Middle frontal gyrus (tissue), 1 donor: ENCODE measurements around the gene RIMBP2.
"Not testable (repeated sequence)": the region's sequence is repeated elsewhere in the genome, so short reads cannot be mapped to it uniquely, and the experiment has no call there.

Experiments
- DNase-seq: peaks from one replicate; pipeline ENCODE4 v3.0.0-alpha.2; 2015; ENCODE audit warnings: low spot score; ENCODE audit errors: extremely low spot score

RIMBP2 gene

DNA sequence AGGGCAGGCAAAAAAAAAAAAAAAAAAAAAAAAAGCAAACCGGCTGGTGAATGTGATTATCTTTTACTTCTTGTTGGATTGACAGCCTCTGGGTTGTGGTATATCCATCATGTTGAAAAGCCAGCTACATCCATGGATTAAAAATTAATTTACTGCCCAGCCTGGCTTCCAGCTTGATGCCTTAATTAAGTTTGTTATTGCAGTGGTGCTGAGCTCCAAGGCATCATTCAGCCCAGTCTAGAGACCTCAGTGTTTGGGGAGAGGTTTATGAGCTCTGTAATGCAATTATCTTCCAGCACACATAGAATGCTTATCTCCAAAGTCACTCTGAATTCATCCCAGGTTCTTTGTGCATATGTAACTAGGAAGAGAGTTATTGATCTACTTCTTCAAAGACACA, 114.8 kb downstream of the RIMBP2 start:
- no peak for DNase-seq

DNA sequence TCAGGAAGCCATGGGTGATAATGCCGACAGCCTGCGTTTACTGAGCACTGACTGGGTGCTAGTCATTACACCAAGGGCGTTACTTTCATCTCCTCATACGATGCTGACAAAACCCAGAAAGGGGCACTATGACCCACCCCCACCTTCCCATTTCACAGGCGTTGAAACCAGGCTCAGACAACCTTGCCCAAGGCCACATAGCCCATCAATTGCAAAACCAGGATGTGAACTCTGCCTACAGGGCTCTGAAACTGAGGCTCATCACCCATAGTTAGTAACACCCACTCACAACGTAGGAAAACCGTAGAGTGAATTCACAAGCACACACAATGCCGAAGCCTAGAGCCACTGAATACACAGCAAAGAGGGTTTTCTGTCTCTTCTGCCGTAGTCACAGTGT, 119.9 kb downstream of the RIMBP2 start:
- DNase-seq: no peak

- no peak for DNase-seq
These were observed 120.5 kb downstream of the RIMBP2 start for GRCh38 chr12:130595566-130595965.

DNA sequence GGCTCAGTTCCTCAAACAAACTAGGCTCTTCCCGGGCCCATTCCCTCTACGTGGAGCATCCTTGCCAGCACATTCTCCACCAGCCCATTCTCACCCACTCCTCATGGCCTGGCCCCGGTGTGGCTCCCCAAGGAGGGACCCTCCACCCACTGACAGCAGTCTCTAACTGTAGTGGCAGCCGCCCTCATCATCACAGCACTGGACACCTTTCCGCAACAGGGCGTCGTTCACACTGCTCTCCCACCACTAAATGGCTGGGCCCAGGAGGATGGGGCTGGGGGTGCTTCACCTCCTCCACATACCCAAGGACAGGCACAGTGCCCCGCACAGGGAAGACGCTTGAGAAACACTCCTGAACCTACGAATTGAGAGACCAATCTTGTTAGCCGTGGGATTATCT, 123.0 kb downstream of the RIMBP2 start:
- no peak for DNase-seq

- DNase-seq: no peak
These were observed 123.5 kb downstream of the RIMBP2 start for GRCh38 chr12:130592641-130593040.

GRCh38 chr12:130591736-130592135, 124.4 kb downstream of the RIMBP2 start:
- DNase-seq: no peak

DNA sequence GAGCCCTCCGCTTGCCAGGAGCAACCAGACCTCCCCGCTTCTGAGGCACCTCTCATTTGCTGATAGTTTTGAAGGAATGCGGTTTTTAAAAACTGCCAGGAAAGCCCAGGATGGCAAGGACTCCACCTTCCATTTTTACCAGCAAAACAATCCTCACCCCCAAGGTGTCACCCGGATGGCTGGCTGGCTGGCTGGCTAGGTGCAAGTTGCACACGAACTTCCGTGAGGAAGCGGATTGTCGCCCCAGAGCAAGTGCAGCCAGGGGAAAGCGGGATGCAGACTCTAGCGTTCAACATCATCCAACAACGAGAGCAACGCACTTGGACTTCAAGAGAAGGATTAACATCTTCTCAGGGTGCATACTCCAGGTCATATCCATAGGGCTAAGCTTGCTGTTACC, 125.4 kb downstream of the RIMBP2 start:
- DNase-seq: no peak

DNA sequence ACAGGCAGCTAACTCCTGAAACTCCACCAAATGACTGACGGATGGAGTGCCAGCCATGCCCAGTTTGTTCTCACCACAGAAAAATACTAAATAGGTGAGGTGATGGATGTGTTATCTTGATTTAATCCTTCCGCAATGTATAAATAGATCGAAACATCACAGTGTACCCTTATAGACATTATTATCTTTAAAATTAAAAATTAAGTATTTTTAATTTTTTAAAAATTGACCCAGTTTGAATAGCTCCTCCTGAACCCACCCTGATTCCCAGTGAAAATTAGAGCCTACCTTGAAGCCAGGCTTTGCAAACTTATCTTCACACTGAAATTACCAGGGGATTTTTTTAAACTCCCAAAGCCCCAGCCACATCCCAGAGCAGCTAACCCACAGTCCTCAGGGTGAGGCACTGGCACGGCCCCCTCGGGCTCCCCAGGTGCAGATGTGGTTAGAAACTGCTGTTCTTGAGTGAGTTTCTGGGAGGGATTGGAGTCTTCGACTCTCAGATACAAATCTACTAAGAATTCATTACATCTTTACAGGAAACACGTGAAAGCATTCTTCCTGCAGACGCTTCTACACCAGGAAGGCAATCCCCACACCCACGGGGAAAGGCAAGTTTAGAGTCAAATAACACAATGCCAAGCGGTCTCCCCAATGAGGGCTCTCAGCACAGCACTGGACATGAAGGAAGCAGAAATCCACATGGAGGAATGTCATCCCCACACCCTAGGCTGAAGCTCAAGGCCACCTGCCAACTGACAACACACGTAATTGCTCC, 126.4 kb downstream of the RIMBP2 start:
- no peak for DNase-seq

GRCh38 chr12:130588696-130589539, 127.2 kb downstream of the RIMBP2 start:
- DNase-seq: no peak

DNA sequence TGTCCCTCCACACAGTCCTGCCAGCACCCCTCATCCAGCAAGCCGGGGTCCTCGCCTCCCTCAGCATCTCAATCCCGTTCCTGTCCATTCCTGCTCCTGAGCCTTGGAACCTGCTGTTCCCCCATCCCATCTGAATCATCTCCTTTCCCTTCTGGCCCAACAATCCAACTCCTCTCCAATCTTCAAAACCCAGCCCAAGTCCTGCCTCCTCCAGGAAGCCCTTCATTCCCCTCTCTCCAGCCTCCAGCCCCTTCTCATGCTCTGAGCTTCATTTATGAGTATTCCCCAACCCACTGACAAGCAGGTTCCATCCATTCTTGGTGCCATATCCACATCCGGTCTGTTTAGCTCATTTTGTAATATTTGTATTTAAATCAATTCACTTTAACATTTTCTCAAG, 128.1 kb downstream of the RIMBP2 start:
- no peak for DNase-seq

- DNase-seq: not testable (repeated sequence)
These were observed 131.6 kb downstream of the RIMBP2 start for GRCh38 chr12:130584475-130584874.

DNA sequence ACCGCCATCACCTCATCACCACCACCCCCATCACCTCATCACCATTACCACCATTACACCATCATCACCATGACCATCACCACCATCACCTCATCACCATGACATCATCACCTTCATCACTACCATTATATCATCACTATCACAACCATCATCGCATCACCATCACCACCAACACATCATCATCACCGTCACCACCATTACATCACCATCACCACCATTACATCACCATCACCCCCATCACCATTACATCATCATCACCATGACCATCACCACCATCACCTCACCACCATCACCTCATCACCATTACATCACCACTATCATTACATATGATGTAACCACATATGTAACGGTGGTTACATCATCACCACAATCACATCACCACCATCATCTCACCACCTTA, 132.3 kb downstream of the RIMBP2 start:
- no peak for DNase-seq

GRCh38 chr12:130583317-130583716, 132.8 kb downstream of the RIMBP2 start:
- DNase-seq: no peak

GRCh38 chr12:130582286-130582685, 133.8 kb downstream of the RIMBP2 start:
- no peak for DNase-seq

GRCh38 chr12:130581782-130582181, 134.3 kb downstream of the RIMBP2 start:
- DNase-seq: no peak

GRCh38 chr12:130579231-130579630, 136.9 kb downstream of the RIMBP2 start:
- DNase-seq: no peak

DNA sequence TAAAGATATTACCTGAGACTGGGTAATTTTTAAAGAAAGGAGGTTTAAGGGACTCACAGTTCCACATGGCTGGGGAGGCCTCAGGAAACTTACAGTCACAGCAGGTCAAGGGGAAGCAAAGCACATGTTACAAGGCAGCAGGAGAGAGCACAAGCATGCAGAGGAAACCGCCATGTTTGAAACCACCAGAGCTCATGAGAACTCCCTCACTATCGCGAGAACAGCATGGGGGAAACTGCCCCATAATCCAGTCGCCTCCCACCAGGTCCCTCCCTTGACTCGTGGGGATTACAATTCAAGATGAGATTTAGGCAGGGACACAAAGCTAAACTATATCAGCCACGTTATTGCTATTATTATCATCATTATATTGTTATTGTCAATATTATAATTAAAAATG, 138.7 kb downstream of the RIMBP2 start:
- DNase-seq: no peak

GRCh38 chr12:130576371-130576816, 139.7 kb downstream of the RIMBP2 start:
- no peak for DNase-seq

- no peak for DNase-seq
These were observed 141.7 kb downstream of the RIMBP2 start for GRCh38 chr12:130574402-130574801.

DNA sequence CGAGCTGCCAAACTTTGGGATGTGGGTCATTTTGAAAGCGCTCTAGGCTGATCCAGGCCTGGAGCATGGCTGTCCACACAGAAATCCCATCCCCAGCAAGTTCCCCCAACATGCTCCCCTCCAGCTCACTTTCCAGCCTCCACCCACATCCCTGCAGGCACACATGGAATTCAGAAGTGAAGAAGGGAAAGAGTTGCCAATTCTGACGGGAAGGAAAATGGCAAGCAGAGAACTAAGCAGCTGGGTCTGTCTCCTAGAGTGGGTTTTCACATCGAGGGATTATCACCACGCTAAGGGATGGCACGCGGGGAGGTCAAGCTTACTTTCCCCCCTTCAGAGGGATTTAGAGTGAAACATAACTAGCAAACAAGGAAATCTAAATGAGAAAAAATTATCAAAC, 142.3 kb downstream of the RIMBP2 start:
- no peak for DNase-seq

DNA sequence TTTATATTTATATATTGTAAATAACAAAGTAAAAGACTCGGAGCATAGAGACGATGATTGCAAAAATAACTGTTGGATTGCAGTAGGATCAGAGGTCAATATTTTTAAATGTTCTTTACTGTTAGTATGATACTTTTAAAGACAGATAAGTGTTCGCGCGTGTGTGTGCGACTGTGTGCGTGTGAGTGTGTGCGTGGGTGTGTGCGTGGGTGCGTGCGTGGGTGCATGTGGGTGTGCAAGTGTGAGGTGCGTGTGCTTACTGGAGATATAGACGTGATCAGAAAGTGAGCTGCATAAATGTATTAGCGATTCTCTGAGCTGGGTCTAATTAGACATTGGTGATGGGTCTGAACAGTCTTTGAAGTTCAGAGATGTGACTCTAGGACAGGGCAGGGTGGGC, 142.9 kb downstream of the RIMBP2 start:
- DNase-seq: no peak

GRCh38 chr12:130572553-130572952, 143.5 kb downstream of the RIMBP2 start:
- no peak for DNase-seq

GRCh38 chr12:130571734-130572133, 144.4 kb downstream of the RIMBP2 start:
- DNase-seq: no peak
